ENCODE results near the gene FOXM1.

DNA sequence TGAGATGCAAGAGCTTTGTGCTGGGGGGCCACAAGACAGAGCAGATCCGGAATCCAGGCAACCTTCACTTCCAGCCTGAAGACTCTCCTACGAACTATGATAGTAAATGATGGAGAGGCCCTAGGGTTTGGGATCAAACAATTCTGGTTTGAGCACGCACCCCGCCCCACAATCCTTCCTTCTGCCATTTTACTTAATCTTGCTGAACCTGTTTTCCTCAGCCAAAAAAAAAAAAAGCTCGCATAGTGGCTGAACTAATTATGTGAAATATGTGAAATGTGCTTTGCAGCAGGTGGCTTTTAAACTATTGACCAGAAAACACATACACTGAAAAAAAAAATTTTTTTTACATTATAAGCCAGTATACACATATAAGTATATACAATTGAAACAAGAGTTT, 65.2 kb downstream of the FOXM1 start:
- TF ChIP-seq, protein P1, sequence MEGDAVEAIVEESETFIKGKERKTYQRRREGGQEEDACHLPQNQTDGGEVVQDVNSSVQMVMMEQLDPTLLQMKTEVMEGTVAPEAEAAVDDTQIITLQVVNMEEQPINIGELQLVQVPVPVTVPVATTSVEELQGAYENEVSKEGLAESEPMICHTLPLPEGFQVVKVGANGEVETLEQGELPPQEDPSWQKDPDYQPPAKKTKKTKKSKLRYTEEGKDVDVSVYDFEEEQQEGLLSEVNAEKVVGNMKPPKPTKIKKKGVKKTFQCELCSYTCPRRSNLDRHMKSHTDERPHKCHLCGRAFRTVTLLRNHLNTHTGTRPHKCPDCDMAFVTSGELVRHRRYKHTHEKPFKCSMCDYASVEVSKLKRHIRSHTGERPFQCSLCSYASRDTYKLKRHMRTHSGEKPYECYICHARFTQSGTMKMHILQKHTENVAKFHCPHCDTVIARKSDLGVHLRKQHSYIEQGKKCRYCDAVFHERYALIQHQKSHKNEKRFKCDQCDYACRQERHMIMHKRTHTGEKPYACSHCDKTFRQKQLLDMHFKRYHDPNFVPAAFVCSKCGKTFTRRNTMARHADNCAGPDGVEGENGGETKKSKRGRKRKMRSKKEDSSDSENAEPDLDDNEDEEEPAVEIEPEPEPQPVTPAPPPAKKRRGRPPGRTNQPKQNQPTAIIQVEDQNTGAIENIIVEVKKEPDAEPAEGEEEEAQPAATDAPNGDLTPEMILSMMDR (IDR thresholded peaks at IDR 0.05) = no peak
- no peak for TF ChIP-seq POLR2A (IDR thresholded peaks at IDR 0.05)
